Liver (tissue), 9 donors: ENCODE measurements around the gene ITIH4. TPM values are rescaled to one million over a fixed set of nuclear protein-coding genes. Genes with fewer than 3 reads are reported as not detected.

Experiments used
- DNase-seq: peaks from one replicate; pipeline ENCODE4 v3.0.0-alpha.2; 2017; ENCODE audit warnings: low spot score
- H3K27ac ChIP-seq, 2 donors: one replicate each; pipeline ENCODE4 v1.7.0; 2013; ENCODE audit warnings: inconsistent platforms in 2 of 2, low read length in 2 of 2, control low read depth in 1 of 2, low read depth in 1 of 2, mild to moderate bottlenecking in 1 of 2
- H3K27me3 ChIP-seq, 4 donors: one replicate each; pipeline versions ENCODE4 v1.6.1 to v1.7.0; 2013; ENCODE audit warnings: low read length in 3 of 4, inconsistent platforms in 1 of 4, mild to moderate bottlenecking in 1 of 4, moderate library complexity in 1 of 4; ENCODE audit not compliant: control insufficient read depth in 4 of 4, insufficient read depth in 4 of 4
- H3K36me3 ChIP-seq, 4 donors: one replicate each; pipeline versions ENCODE4 v1.6.1 to v1.7.0; 2013; ENCODE audit warnings: low read length in 3 of 4, mild to moderate bottlenecking in 3 of 4, low read depth in 1 of 4, moderate library complexity in 1 of 4; ENCODE audit not compliant: control insufficient read depth in 4 of 4, insufficient read depth in 3 of 4
- H3K4me1 ChIP-seq, 4 donors: one replicate each; pipeline versions ENCODE4 v1.6.1 to v1.7.0; 2013; ENCODE audit warnings: low read length in 3 of 4, mild to moderate bottlenecking in 3 of 4, moderate library complexity in 1 of 4; ENCODE audit not compliant: control insufficient read depth in 4 of 4, insufficient read depth in 4 of 4
- H3K4me3 ChIP-seq, 3 donors: one replicate each; pipeline versions ENCODE4 v1.6.1 to v1.7.0; 2013; ENCODE audit warnings: low read length in 3 of 3, control low read depth in 1 of 3, low read depth in 1 of 3, mild to moderate bottlenecking in 1 of 3
- H3K9ac ChIP-seq, 2 donors: one replicate each; pipeline ENCODE4 v1.7.0; 2013; ENCODE audit warnings: low read length in 2 of 2, mild to moderate bottlenecking in 2 of 2, moderate library complexity in 2 of 2, control low read depth in 1 of 2, low read depth in 1 of 2
- H3K9me3 ChIP-seq, 4 donors: one replicate each; pipeline versions ENCODE4 v1.6.1 to v1.7.0; 2013; ENCODE audit warnings: low read length in 3 of 4; ENCODE audit not compliant: control insufficient read depth in 4 of 4
- EGR1 ChIP-seq, 2 donors: IDR thresholded peaks; 2 replicates each; pipeline ENCODE4 v1.6.1; 2016 to 2018; ENCODE audit warnings: antibody characterized with exemption in 2 of 2, low read depth in 2 of 2
- HNF4A ChIP-seq, 2 donors: conservative IDR thresholded peaks; 2 replicates each; pipeline ENCODE4 v1.6.1; 2016; ENCODE audit warnings: antibody characterized with exemption in 2 of 2, mild to moderate bottlenecking in 2 of 2
- JUND ChIP-seq, 2 donors: IDR thresholded peaks; 2 replicates each; pipeline ENCODE4 v1.6.1; 2016; ENCODE audit warnings: antibody characterized with exemption in 2 of 2
- RAD21 ChIP-seq, 2 donors: IDR thresholded peaks; 2 replicates each; pipeline ENCODE4 v1.6.1; 2016; ENCODE audit warnings: antibody characterized with exemption in 2 of 2, mild to moderate bottlenecking in 2 of 2
- REST ChIP-seq: IDR thresholded peaks from 2 replicates; pipeline ENCODE4 v1.6.1; 2016; ENCODE audit warnings: antibody characterized with exemption, mild to moderate bottlenecking
- ZBTB33 ChIP-seq: IDR thresholded peaks from 2 replicates; pipeline ENCODE4 v1.6.1; 2016; ENCODE audit warnings: antibody characterized with exemption
- WGBS: extraction: QIAGEN DNeasy Blood & Tissue Kit; methylation state at CpG from one replicate; pipeline ENCODE4 v1.1.7; 2013; 5-methylcytosine and 5-hydroxymethylcytosine counted together
- polyA plus RNA-seq, 2 donors: library from polyadenylated mRNA; stranded (reverse) in 1 of 2; unstranded in 1 of 2; fragments of 200-250 nt in 1 of 2; fragments of >200 nt in 1 of 2; fragmentation: Nextera tagmentation in 1 of 2; extraction: Ambion mirVana in 1 of 2; gene quantifications; one replicate each; pipeline versions ENCODE4 v1.2.1 to v1.2.3, GENCODE V29; 2013 to 2015
- total RNA-seq, 2 donors: library from RNA; depleted of rRNA; stranded (reverse); fragments of >200 nt; gene quantifications; one replicate each; pipeline ENCODE4 v1.2.3, GENCODE V29; 2014
- TF ChIP-seq, protein P1 (sequence below): fragments of 150-350 bp; IDR thresholded peaks from 2 replicates; pipeline ENCODE4 v1.5.1; 2017; ENCODE audit warnings: improper control_type of control experiment, low read depth, low read length; ENCODE audit not compliant: missing input control
- donor health status: healthy.
- donor health status: healthy.
- donor health status: healthy.
- donor health status: healthy.
- donor health status: healthy.

The ITIH4 gene
- total and polyA plus RNA-seq, 4 donors, result 447 to 3,354 (median 2,410) TPM

GRCh38 chr3:52798978-52799476 lies 31.4 kb downstream of the ITIH4 start:
- H3K27ac ChIP-seq, result peak overlapping the region in 1 of 2 donors; percentile 29

More at GRCh38 chr3:52798978-52799476, 31.4 kb downstream of the ITIH4 start:
- Histone ChIP-seq H3K9me3 (no peaks in the 10 kb centered on the region), H3K36me3 (peaks cover 20 to 68% (median 57%) of the 10 kb centered on the region in 4 donors), H3K4me3 (no peak overlapping the region), H3K4me1 (peaks cover 21 to 53% (median 44%) of the 10 kb centered on the region in 4 donors), H3K9ac (no peak overlapping the region), H3K27me3 (no peaks in the 10 kb centered on the region)
- TF ChIP-seq EGR1 (IDR thresholded peaks at IDR 0.05; ENCODE audit: low read depth in 2 of 2), result no peak
- no peak for TF ChIP-seq JUND (IDR thresholded peaks at IDR 0.05)
- no peak for TF ChIP-seq HNF4A (conservative IDR thresholded peaks at IDR 0.05)
- TF ChIP-seq RAD21 (IDR thresholded peaks at IDR 0.05), result peak; percentile 51 to 73
- TF ChIP-seq, protein P1, sequence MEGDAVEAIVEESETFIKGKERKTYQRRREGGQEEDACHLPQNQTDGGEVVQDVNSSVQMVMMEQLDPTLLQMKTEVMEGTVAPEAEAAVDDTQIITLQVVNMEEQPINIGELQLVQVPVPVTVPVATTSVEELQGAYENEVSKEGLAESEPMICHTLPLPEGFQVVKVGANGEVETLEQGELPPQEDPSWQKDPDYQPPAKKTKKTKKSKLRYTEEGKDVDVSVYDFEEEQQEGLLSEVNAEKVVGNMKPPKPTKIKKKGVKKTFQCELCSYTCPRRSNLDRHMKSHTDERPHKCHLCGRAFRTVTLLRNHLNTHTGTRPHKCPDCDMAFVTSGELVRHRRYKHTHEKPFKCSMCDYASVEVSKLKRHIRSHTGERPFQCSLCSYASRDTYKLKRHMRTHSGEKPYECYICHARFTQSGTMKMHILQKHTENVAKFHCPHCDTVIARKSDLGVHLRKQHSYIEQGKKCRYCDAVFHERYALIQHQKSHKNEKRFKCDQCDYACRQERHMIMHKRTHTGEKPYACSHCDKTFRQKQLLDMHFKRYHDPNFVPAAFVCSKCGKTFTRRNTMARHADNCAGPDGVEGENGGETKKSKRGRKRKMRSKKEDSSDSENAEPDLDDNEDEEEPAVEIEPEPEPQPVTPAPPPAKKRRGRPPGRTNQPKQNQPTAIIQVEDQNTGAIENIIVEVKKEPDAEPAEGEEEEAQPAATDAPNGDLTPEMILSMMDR, result peak; percentile 41
- TF ChIP-seq REST, result no peak
- no peak for TF ChIP-seq ZBTB33
- no peak for DNase-seq
- WGBS, result 69% methylated on average over 14 of the region's 14 CpGs
